HepG2 (cell line): ENCODE measurements around the gene SIN3A. TPM values are rescaled to one million over a fixed set of nuclear protein-coding genes. Genes with fewer than 3 reads are reported as not detected.

Experiments used
- ATAC-seq: fragments of 200-7000 bp; cut with Tn5 transposase; 3 replicates; pipeline ENCODE4 v1.9.1; 2020; ENCODE audit warnings: mild to moderate bottlenecking, moderate library complexity
- BruUV-seq: library from RNA; stranded (reverse); fragments of 400-500 nt; replicated peaks from 2 replicates; lab custom pipeline; 2021; lab: Mats Ljungman, UMichigan
- CTCF ChIA-PET: fragments of 300-600 bp; formaldehyde crosslinking; extraction: SDS; loops from one replicate; lab custom pipeline; 2021; ENCODE audit warnings: low total read pairs, inconsistent platforms, low intra/inter-chr PET ratio; lab: Yijun Ruan, JAX
- POLR2A ChIA-PET: fragments of 350-600 bp; sonication (Branson Sonifier 250); formaldehyde crosslinking; loops from one replicate; lab custom pipeline; 2020; ENCODE audit warnings: antibody characterized with exemption, inconsistent platforms; lab: Yijun Ruan, JAX
- DNase-seq: peaks from one replicate; pipeline ENCODE4 v3.0.0-alpha.2; 2015; ENCODE audit warnings: low spot score
- FAIRE-seq: peaks from 3 replicates; lab custom pipeline; 2011; peaks lifted over from hg19 to GRCh38; lab: Jason Lieb, UNC
- H2AFZ ChIP-seq: one replicate; pipeline ENCODE4 v1.6.1; 2011; ENCODE audit warnings: low read length, inconsistent platforms
- H3K27ac ChIP-seq: fragments of 300-600 bp; 3 replicates; pipeline ENCODE4 v1.8.0; 2011; ENCODE audit warnings: mixed run types, mild to moderate bottlenecking, mixed read lengths, low read length, inconsistent platforms; ENCODE audit not compliant: insufficient read depth; ENCODE audit errors: extremely low read length
- H3K27me3 ChIP-seq, 2 experiments: fragments of 200-600 bp in 1 of 2; 2 replicates in 1 of 2; 3 replicates in 1 of 2; pipeline versions ENCODE4 v1.6.0 to v1.8.0; 2011; ENCODE audit warnings: low read length in 2 of 2, mild to moderate bottlenecking in 2 of 2, moderate library complexity in 2 of 2, inconsistent platforms in 1 of 2; ENCODE audit not compliant: insufficient read depth in 2 of 2, control insufficient read depth in 1 of 2
- H3K36me3 ChIP-seq, 2 experiments: fragments of 200-600 bp in 1 of 2; replicated peaks in 1 of 2; 2 replicates in 1 of 2; 3 replicates in 1 of 2; pipeline versions ENCODE4 v1.5.1 to v1.8.0; 2011; ENCODE audit warnings: low read length in 2 of 2, inconsistent platforms in 1 of 2; ENCODE audit not compliant: insufficient read depth in 2 of 2, control insufficient read depth in 1 of 2
- H3K4me1 ChIP-seq: 2 replicates; pipeline ENCODE4 v1.5.1; 2012; ENCODE audit warnings: low read length, inconsistent platforms; ENCODE audit not compliant: insufficient read depth
- H3K4me2 ChIP-seq: 2 replicates; pipeline ENCODE4 v1.6.0; 2011; ENCODE audit warnings: low read depth, low read length, inconsistent platforms
- H3K4me3 ChIP-seq, 3 experiments: fragments of 200-600 bp in 1 of 3; sonication (generic), shearing (Covaris generic) in 1 of 3; replicated peaks in 1 of 3; 2 replicates each; pipeline ENCODE4 v1.5.1; 2011 to 2016; ENCODE audit warnings: low read length in 3 of 3, inconsistent platforms in 2 of 3, low read depth in 2 of 3, mild to moderate bottlenecking in 2 of 3, control low read depth in 1 of 3, mixed read lengths in 1 of 3; ENCODE audit not compliant: insufficient read depth in 1 of 3
- H3K79me2 ChIP-seq: one replicate; pipeline ENCODE4 v1.6.1; 2011; ENCODE audit warnings: low read length, inconsistent platforms; ENCODE audit not compliant: insufficient read depth
- H3K9ac ChIP-seq: 2 replicates; pipeline ENCODE4 v1.6.0; 2011; ENCODE audit warnings: mild to moderate bottlenecking, low read depth, low read length, inconsistent platforms; ENCODE audit not compliant: insufficient read depth
- H3K9me3 ChIP-seq: 2 replicates; pipeline ENCODE4 v1.5.1; 2012; ENCODE audit warnings: mild to moderate bottlenecking, low read length
- H4K20me1 ChIP-seq: 2 replicates; pipeline ENCODE4 v1.6.0; 2011; ENCODE audit warnings: inconsistent platforms, mild to moderate bottlenecking, low read length, moderate library complexity; ENCODE audit not compliant: insufficient read depth
- ATAD3A ChIP-seq: sonication (generic); formaldehyde crosslinking; IDR thresholded peaks from 2 replicates; pipeline ENCODE4 v1.4.0; 2020; ENCODE audit warnings: missing genetic modification reagents
- CEBPB ChIP-seq: IDR thresholded peaks from 2 replicates; pipeline ENCODE4 v1.6.1; 2011; ENCODE audit warnings: low read depth, low read length, improper control_type of control experiment, borderline replicate concordance
- CSRNP2 ChIP-seq: sonication (generic); formaldehyde crosslinking; conservative IDR thresholded peaks from 2 replicates; pipeline ENCODE4 v1.8.0; 2022; ENCODE audit warnings: low read depth, missing genetic modification reagents
- FOXP1 ChIP-seq, 2 experiments: fragments of 450-650 bp in 1 of 2; IDR thresholded peaks; 2 replicates each; pipeline ENCODE4 v1.6.1; 2017 to 2018; ENCODE audit warnings: antibody characterized with exemption in 1 of 2
- HNF4A ChIP-seq: sonication (generic); formaldehyde crosslinking; IDR thresholded peaks from 2 replicates; pipeline ENCODE4 v1.4.0; 2020; ENCODE audit warnings: missing genetic modification reagents
- KAT7 ChIP-seq: IDR thresholded peaks from 2 replicates; pipeline ENCODE4 v1.6.1; 2018; ENCODE audit warnings: borderline replicate concordance, missing compliant biosample characterization
- MAFK ChIP-seq, 2 experiments: IDR thresholded peaks in 1 of 2; conservative IDR thresholded peaks in 1 of 2; 2 replicates each; pipeline ENCODE4 v1.6.1; 2011; ENCODE audit warnings: improper control_type of control experiment in 2 of 2, low read length in 2 of 2
- NR2F2 ChIP-seq: IDR thresholded peaks from 2 replicates; pipeline ENCODE4 v1.6.1; 2012; ENCODE audit warnings: low read depth, inconsistent platforms, borderline replicate concordance
- PAXIP1 ChIP-seq: sonication (generic); formaldehyde crosslinking; conservative IDR thresholded peaks from 2 replicates; pipeline ENCODE4 v1.4.0; 2020; ENCODE audit warnings: mild to moderate bottlenecking, missing genetic modification reagents, moderate library complexity
- RNF2 ChIP-seq: fragments of 450-650 bp; conservative IDR thresholded peaks from 2 replicates; pipeline ENCODE4 v1.6.1; 2016; ENCODE audit warnings: low read depth
- SMYD3 ChIP-seq: sonication (generic); formaldehyde crosslinking; IDR thresholded peaks from 2 replicates; pipeline ENCODE4 v1.8.1; 2023; ENCODE audit warnings: mild to moderate bottlenecking, missing genetic modification reagents
- TEAD3 ChIP-seq: optimal IDR thresholded peaks from 2 replicates; pipeline ENCODE3; 2016; ENCODE audit warnings: borderline replicate concordance
- ZBTB42 ChIP-seq: sonication (generic); formaldehyde crosslinking; IDR thresholded peaks from 2 replicates; pipeline ENCODE4 v1.5.0; 2020; ENCODE audit warnings: mild to moderate bottlenecking, missing genetic modification reagents
- ZFX ChIP-seq: sonication (generic); formaldehyde crosslinking; IDR thresholded peaks from 2 replicates; pipeline ENCODE4 v1.4.0; 2020; ENCODE audit warnings: mild to moderate bottlenecking, low read depth, missing genetic modification reagents, moderate library complexity
- ZNF274 ChIP-seq: sonication (generic); formaldehyde crosslinking; IDR thresholded peaks from 2 replicates; pipeline ENCODE4 v1.5.1; 2020; ENCODE audit warnings: mild to moderate bottlenecking, missing genetic modification reagents
- ZNF547 ChIP-seq: sonication (generic); formaldehyde crosslinking; IDR thresholded peaks from 2 replicates; pipeline ENCODE4 v1.5.1; 2020; ENCODE audit warnings: mild to moderate bottlenecking, missing genetic modification reagents
- ZNF883 ChIP-seq: sonication (generic); formaldehyde crosslinking; IDR thresholded peaks from 2 replicates; pipeline ENCODE4 v1.5.1; 2020; ENCODE audit warnings: mild to moderate bottlenecking, missing genetic modification reagents; ENCODE audit errors: not compliant biosample characterization
- WGBS: methylation state at CpG from one replicate; pipeline ENCODE4 v1.1.6; 2017; ENCODE audit warnings: low lambda C conversion rate; 5-methylcytosine and 5-hydroxymethylcytosine counted together
- in situ Hi-C: cut with HindIII; loops from 2 replicates; pipeline ENCODE4 v1.10.0; 2017; ENCODE audit warnings: low pct_unique_long_range_greater_than_20kb; ENCODE audit not compliant: extremely low pct_ligation_motif_present
- intact Hi-C: fragments of 100-400 bp; cut with micrococcal nuclease; formaldehyde crosslinking; loops from one replicate; pipeline ENCODE4 v1.10.0; 2022; ENCODE audit not compliant: unreplicated experiment
- polyA plus RNA-seq, 8 experiments: library from polyadenylated mRNA; depleted of rRNA in 3 of 8; stranded (reverse) in 7 of 8; unstranded in 1 of 8; fragments of >200 nt; fragmentation: Illumina TruSeq in 4 of 8; extraction: Trizol in 4 of 8; gene quantifications; 2 replicates each; pipeline versions ENCODE4 v1.2.1 to v1.2.3, GENCODE V29; 2011 to 2016; ENCODE audit warnings: low read depth in 4 of 8, missing spikeins in 1 of 8, mixed read lengths in 1 of 8; ENCODE audit not compliant: insufficient read depth in 1 of 8
- total RNA-seq, 5 experiments: library from RNA; depleted of rRNA; stranded (reverse); fragments of >200 nt; fragmentation: Illumina TruSeq; extraction: Trizol; gene quantifications; 2 replicates each; pipeline ENCODE4 v1.2.3, GENCODE V29; 2016; ENCODE audit warnings: low read depth in 1 of 5

The SIN3A gene
- total and polyA plus RNA-seq, 2 of the 13 experiments (the other 11 are each of a cell fraction or from before 2014, with no cell fraction given), result 16.1 to 28.1 TPM

DNA sequence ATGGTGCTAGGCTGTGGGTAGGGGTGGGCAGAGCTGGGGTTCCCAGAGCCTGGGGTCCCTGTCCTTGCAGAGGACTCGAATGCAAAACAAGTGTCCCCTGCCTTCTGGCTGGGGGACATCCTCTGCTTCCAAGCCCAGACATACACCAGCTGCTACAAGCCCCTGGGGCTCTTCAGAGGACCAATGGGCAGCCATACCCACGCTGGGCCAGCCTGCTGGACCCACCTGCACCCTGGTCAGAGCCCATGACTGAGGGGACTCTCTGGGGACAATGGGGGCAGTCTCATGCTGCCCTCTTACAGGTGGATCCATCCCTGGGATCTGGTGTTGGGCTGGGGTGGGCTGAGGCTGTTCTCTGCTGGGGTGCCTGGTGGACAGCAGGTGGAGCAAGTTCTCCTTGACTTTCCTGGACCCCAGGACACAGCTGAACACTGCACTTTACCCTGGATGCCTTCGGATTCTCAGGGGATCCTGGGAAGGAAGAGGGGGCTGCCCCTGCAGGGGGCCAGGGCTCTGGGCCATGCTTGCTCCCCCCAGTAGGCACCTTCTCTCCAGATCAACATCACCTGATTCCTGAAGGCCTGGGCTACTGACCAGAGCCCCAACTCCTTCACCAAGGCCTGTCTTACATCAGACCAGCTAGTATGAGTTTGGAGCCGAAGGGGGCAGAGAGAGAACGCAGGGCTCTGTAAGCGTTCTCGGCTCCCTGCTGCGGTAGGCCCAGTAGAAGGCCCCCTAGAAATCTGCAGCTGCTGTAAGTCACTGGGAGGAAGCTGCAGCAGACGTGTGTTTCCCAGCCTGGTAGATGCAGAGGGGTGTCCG lies 122.8 kb downstream of the SIN3A start:
- peak overlapping the region in 1 of 3 experiments; percentile 27; a peak in 2 of 6 replicates for H3K4me3 ChIP-seq
- H3K9ac ChIP-seq, result peak overlapping the region; percentile 30; the same call in 1 of the 2 replicates
- ATAC-seq (peak; percentile 79), FAIRE-seq (no peak), DNase-seq (no peak)
- no peaks in the 10 kb centered on the region for H4K20me1 ChIP-seq
- peaks cover 16% of the 10 kb centered on the region for H3K4me1 ChIP-seq
- intact Hi-C loops, result no loop called here
- no TSS peak for BruUV-seq
- in situ Hi-C loops, result no loop called here
- peaks cover 0 to 4% of the 10 kb centered on the region in 2 experiments; a peak in 2 of 5 replicates for H3K27me3 ChIP-seq
- no peaks in the 10 kb centered on the region for H3K36me3 ChIP-seq
- no peak overlapping the region for H3K27ac ChIP-seq
- ChIA-PET POLR2A (interaction anchor here (0.6 to 2.6 kb wide), 4 partner anchors 40 to 334 kb away, joined by 3 to 9 read pairs (median 4); partner anchors contain the start of genes IMP3, MAN2C1 and PPCDC), CTCF (no interaction called here)
- WGBS, result 10% methylated on average over 4 of the region's 10 CpGs
- peak overlapping the region; percentile 44 for H3K4me2 ChIP-seq
- no peak overlapping the region for H2AFZ ChIP-seq
- no peaks in the 10 kb centered on the region for H3K9me3 ChIP-seq
- H3K79me2 ChIP-seq, result no peaks in the 10 kb centered on the region
- TF ChIP-seq HNF4A (CRISPR knock-in tag), result peak; percentile 18; the same call in 1 of the 2 replicates
- TF ChIP-seq FOXP1 (IDR thresholded peaks at IDR 0.05), result no peak
- no peak for TF ChIP-seq FOXP1 (CRISPR knock-in tag; IDR thresholded peaks at IDR 0.05)
- TF ChIP-seq ZNF883 (CRISPR knock-in tag), result peak; percentile 27
- TF ChIP-seq CEBPB, result no peak
- peak; percentile 18 for TF ChIP-seq TEAD3
- TF ChIP-seq MAFK (conservative IDR thresholded peaks at IDR 0.05 in 1 of 2, IDR thresholded peaks at IDR 0.05 in 1 of 2; ENCODE audit: low read length in 2 of 2), result no peak
- no peak for TF ChIP-seq KAT7 (CRISPR knock-in tag)
- no peak for TF ChIP-seq ATAD3A (CRISPR knock-in tag)
- no peak for TF ChIP-seq ZNF547 (CRISPR knock-in tag)
- TF ChIP-seq ZFX (CRISPR knock-in tag), result peak; percentile 57; the same call in 1 of the 2 replicates
- TF ChIP-seq NR2F2, result no peak
- no peak for TF ChIP-seq SMYD3 (CRISPR knock-in tag)
- TF ChIP-seq CSRNP2 (CRISPR knock-in tag), result no peak
- TF ChIP-seq RNF2, result no peak
- TF ChIP-seq ZNF274 (CRISPR knock-in tag), result no peak
- no peak for TF ChIP-seq ZBTB42 (CRISPR knock-in tag)
- no peak for TF ChIP-seq PAXIP1 (CRISPR knock-in tag)
